Suprapubic skin (tissue), 3 donors: ENCODE data around the gene NEBL.

Experiments used
- CTCF ChIP-seq, 2 donors: fragments of 200-600 bp in 1 of 2; fragments of 450-650 bp in 1 of 2; sonication (generic) in 1 of 2; IDR thresholded peaks; one replicate each; pipeline ENCODE4 v1.5.1; 2016 to 2019; ENCODE audit warnings: antibody characterized with exemption in 2 of 2, mild to moderate bottlenecking in 1 of 2, moderate library complexity in 1 of 2
- POLR2AphosphoS5 ChIP-seq, 3 donors: sonication (generic); formaldehyde crosslinking; IDR thresholded peaks; one replicate each; pipeline ENCODE4 v1.6.1; 2017; ENCODE audit warnings: antibody characterized with exemption in 3 of 3

GRCh38 chr10:20835335-20835734 is 61.8 kb downstream of the NEBL start:
- no peak for TF ChIP-seq CTCF (IDR thresholded peaks at IDR 0.05)
- no peak for TF ChIP-seq POLR2AphosphoS5 (IDR thresholded peaks at IDR 0.05)
